Natural killer cell (primary cell): ENCODE data around the gene PIGO. TPM values are rescaled to one million over a fixed set of nuclear protein-coding genes. Genes with fewer than 3 reads are reported as not detected.
A peak's percentile ranks its signal among the peaks of the same experiment; 100 is the strongest.

Experiments used
- ATAC-seq, 3 donors: fragments of 150-1000 bp in 2 of 3; fragments of 200-7000 bp in 1 of 3; cut with Tn5 transposase; 1 replicate in 1 of 3; 2 replicates in 2 of 3; pipeline ENCODE4 v1.10.0; 2021; ENCODE audit warnings: mild to moderate bottlenecking in 2 of 3, moderate library complexity in 2 of 3
- DNase-seq, 2 donors: peaks; one replicate each; pipeline versions ENCODE4 v3.0.0 to v3.0.0-alpha.2; 2013 to 2021; ENCODE audit warnings: mixed read lengths in 1 of 2
- H3K27ac ChIP-seq: one replicate; pipeline ENCODE4 v1.5.1; 2013; ENCODE audit warnings: mild to moderate bottlenecking, low read length
- H3K27me3 ChIP-seq: one replicate; pipeline ENCODE4 v1.6.1; 2013; ENCODE audit warnings: low read length; ENCODE audit not compliant: control insufficient read depth, insufficient read depth
- H3K36me3 ChIP-seq: one replicate; pipeline ENCODE4 v1.6.1; 2013; ENCODE audit warnings: low read length; ENCODE audit not compliant: control insufficient read depth, insufficient read depth
- H3K4me1 ChIP-seq: one replicate; pipeline ENCODE4 v1.6.1; 2013; ENCODE audit warnings: low read length; ENCODE audit not compliant: control insufficient read depth, insufficient read depth
- H3K4me3 ChIP-seq: one replicate; pipeline ENCODE4 v1.5.1; 2013; ENCODE audit warnings: low read length
- H3K9me3 ChIP-seq: one replicate; pipeline ENCODE4 v1.6.1; 2013; ENCODE audit warnings: low read length; ENCODE audit not compliant: control insufficient read depth, insufficient read depth
- H3K27ac Mint-ChIP-seq, 2 donors: one replicate each; pipeline ENCODE4 v1.8.0; 2022; ENCODE audit warnings: mild to moderate bottlenecking in 2 of 2, mixed read lengths in 2 of 2, moderate library complexity in 1 of 2
- H3K27me3 Mint-ChIP-seq, 2 donors: one replicate each; pipeline ENCODE4 v1.8.0; 2022; ENCODE audit warnings: low read depth in 2 of 2, mixed read lengths in 2 of 2
- H3K36me3 Mint-ChIP-seq: one replicate; pipeline ENCODE4 v1.8.0; 2022; ENCODE audit warnings: mixed read lengths
- H3K4me1 Mint-ChIP-seq, 2 donors: one replicate each; pipeline ENCODE4 v1.8.0; 2022; ENCODE audit warnings: mixed read lengths in 2 of 2
- H3K4me3 Mint-ChIP-seq: one replicate; pipeline ENCODE4 v1.8.0; 2022; ENCODE audit warnings: mild to moderate bottlenecking, moderate library complexity, mixed read lengths
- H3K9me3 Mint-ChIP-seq, 2 donors: one replicate each; pipeline ENCODE4 v1.8.0; 2022; ENCODE audit warnings: mixed read lengths in 2 of 2
- WGBS: methylation state at CpG from one replicate; pipeline ENCODE4 v1.1.7; 2013; ENCODE audit warnings: missing lambda C conversion rate; ENCODE audit not compliant: insufficient coverage; 5-methylcytosine and 5-hydroxymethylcytosine counted together
- intact Hi-C: fragments of 100-400 bp; cut with micrococcal nuclease; formaldehyde crosslinking; loops from one replicate; pipeline ENCODE4 v1.14.2; 2022
- total RNA-seq, 4 donors: library from RNA; stranded (reverse); fragments of 120-200 nt in 1 of 4; gene quantifications; one replicate each; pipeline versions ENCODE4 v1.2.3 to v1.2.4, GENCODE V29; 2013 to 2022
- TF ChIP-seq, protein P1 (sequence below): fragments of 200-600 bp; IDR thresholded peaks from one replicate; pipeline ENCODE4 v1.8.0; 2022; ENCODE audit warnings: antibody characterized with exemption

The PIGO gene
- total RNA-seq, 3 donors from 2014 or later (not counting 1 experiment from before 2014, with no cell fraction given) = 23.6 to 28.2 (median 27.7) TPM

DNA sequence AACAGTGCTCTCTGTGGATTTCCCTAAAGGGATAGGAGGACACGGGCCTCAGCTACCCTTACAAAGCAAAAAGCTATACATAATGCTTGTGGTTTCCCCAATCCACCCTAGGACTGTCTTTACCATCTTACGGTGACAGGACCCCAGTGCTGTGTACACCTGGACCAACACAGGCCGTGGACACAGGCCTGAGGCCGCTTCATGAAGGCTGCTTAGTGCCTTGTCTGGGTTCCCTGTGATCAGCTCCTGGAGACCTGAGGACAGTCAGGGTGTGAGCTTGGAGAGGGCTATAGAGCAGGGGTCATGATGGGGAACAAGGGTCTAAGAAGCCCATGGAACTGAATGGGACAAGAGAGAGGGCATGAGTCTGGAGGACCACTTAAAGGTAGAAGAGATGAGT is 19.5 kb downstream of the PIGO start:
- no peak for ATAC-seq
- DNase-seq = no peak
- H3K4me1 ChIP-seq = peaks cover 26% of the 10 kb centered on the region
- H3K9me3 Mint-ChIP-seq = no peaks in the 10 kb centered on the region
- WGBS = 91% methylated on average over 4 of the region's 4 CpGs
- H3K4me3 ChIP-seq = no peak overlapping the region
- TF ChIP-seq, protein P1, sequence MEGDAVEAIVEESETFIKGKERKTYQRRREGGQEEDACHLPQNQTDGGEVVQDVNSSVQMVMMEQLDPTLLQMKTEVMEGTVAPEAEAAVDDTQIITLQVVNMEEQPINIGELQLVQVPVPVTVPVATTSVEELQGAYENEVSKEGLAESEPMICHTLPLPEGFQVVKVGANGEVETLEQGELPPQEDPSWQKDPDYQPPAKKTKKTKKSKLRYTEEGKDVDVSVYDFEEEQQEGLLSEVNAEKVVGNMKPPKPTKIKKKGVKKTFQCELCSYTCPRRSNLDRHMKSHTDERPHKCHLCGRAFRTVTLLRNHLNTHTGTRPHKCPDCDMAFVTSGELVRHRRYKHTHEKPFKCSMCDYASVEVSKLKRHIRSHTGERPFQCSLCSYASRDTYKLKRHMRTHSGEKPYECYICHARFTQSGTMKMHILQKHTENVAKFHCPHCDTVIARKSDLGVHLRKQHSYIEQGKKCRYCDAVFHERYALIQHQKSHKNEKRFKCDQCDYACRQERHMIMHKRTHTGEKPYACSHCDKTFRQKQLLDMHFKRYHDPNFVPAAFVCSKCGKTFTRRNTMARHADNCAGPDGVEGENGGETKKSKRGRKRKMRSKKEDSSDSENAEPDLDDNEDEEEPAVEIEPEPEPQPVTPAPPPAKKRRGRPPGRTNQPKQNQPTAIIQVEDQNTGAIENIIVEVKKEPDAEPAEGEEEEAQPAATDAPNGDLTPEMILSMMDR = no peak
- intact Hi-C loops = no loop called here
- H3K4me1 Mint-ChIP-seq = peaks cover 28 to 32% of the 10 kb centered on the region in 2 donors
- no peaks in the 10 kb centered on the region for H3K27me3 Mint-ChIP-seq
- peaks cover 6% of the 10 kb centered on the region for H3K36me3 ChIP-seq
- H3K27ac ChIP-seq = no peak overlapping the region
- no peaks in the 10 kb centered on the region for H3K27me3 ChIP-seq
- no peak overlapping the region for H3K27ac Mint-ChIP-seq
- no peaks in the 10 kb centered on the region for H3K36me3 Mint-ChIP-seq
- H3K4me3 Mint-ChIP-seq = no peak overlapping the region
- H3K9me3 ChIP-seq = no peaks in the 10 kb centered on the region

GRCh38 chr9:35075358-35075757 is 21.0 kb downstream of the PIGO start:
- no peak overlapping the region for H3K4me3 ChIP-seq
- H3K27ac ChIP-seq = no peak overlapping the region
- H3K4me1 ChIP-seq = peaks cover 35% of the 10 kb centered on the region
- Mint-ChIP-seq H3K27ac (no peak overlapping the region), H3K4me1 (peaks cover 41 to 44% of the 10 kb centered on the region in 2 donors), H3K4me3 (no peak overlapping the region), H3K9me3 (no peaks in the 10 kb centered on the region), H3K27me3 (no peaks in the 10 kb centered on the region), H3K36me3 (no peaks in the 10 kb centered on the region)
- intact Hi-C loops = no loop called here
- no peak for ATAC-seq
- no peak for DNase-seq
- 100% methylated on average over 3 of the region's 4 CpGs for WGBS
- H3K36me3 ChIP-seq = peaks cover 6% of the 10 kb centered on the region
- TF ChIP-seq, protein P1 = no peak
- no peaks in the 10 kb centered on the region for H3K9me3 ChIP-seq
- no peaks in the 10 kb centered on the region for H3K27me3 ChIP-seq

DNA sequence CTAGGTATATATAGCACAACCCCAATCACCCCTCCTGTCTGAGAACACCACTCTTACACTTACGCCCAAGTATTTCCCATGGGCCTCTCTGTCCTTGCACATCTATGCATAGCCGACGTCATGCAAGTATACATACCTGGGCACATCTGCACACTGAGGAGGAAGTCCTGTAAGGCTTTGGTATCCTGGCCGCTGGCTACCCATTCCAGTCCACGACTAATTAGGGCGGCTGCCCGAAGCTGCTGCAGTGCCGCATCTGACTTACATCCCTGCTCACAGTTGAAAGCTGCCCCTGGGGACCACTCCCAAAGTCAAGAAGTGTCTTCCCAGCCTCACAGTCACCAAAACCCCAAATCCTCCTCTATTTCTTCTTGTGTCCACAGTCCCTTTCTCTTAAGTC is 21.6 kb downstream of the PIGO start:
- TF ChIP-seq, protein P1 = no peak
- no peaks in the 10 kb centered on the region for H3K36me3 Mint-ChIP-seq
- DNase-seq (no peak), ATAC-seq (no peak)
- H3K4me1 Mint-ChIP-seq = peaks cover 41 to 44% of the 10 kb centered on the region in 2 donors
- H3K27ac ChIP-seq = no peak overlapping the region
- intact Hi-C loops = no loop called here
- H3K4me3 Mint-ChIP-seq = no peak overlapping the region
- peaks cover 36% of the 10 kb centered on the region for H3K4me1 ChIP-seq
- peaks cover 6% of the 10 kb centered on the region for H3K36me3 ChIP-seq
- no peaks in the 10 kb centered on the region for H3K27me3 Mint-ChIP-seq
- H3K9me3 ChIP-seq = no peaks in the 10 kb centered on the region
- H3K9me3 Mint-ChIP-seq = no peaks in the 10 kb centered on the region
- H3K4me3 ChIP-seq = no peak overlapping the region
- H3K27me3 ChIP-seq = no peaks in the 10 kb centered on the region
- 97% methylated on average over 8 of the region's 8 CpGs for WGBS
- H3K27ac Mint-ChIP-seq = peak overlapping the region; percentile 11 to 57

- Histone ChIP-seq H3K27ac (no peak overlapping the region), H3K36me3 (peaks cover 6% of the 10 kb centered on the region), H3K27me3 (no peaks in the 10 kb centered on the region), H3K4me1 (peaks cover 37% of the 10 kb centered on the region), H3K4me3 (no peak overlapping the region), H3K9me3 (no peaks in the 10 kb centered on the region)
- intact Hi-C loops = no loop called here
- ATAC-seq = no peak
- H3K36me3 Mint-ChIP-seq = no peaks in the 10 kb centered on the region
- no peaks in the 10 kb centered on the region for H3K27me3 Mint-ChIP-seq
- TF ChIP-seq, protein P1 = no peak
- peaks cover 42 to 48% of the 10 kb centered on the region in 2 donors for H3K4me1 Mint-ChIP-seq
- H3K27ac Mint-ChIP-seq = peak overlapping the region; percentile 11 to 94
- 95% methylated on average over 6 of the region's 6 CpGs for WGBS
- no peaks in the 10 kb centered on the region for H3K9me3 Mint-ChIP-seq
- no peak overlapping the region for H3K4me3 Mint-ChIP-seq
- DNase-seq = no peak
These were observed 22.2 kb downstream of the PIGO start for GRCh38 chr9:35074141-35074540.
